ENCODE data around the gene ACTL6A.

DNA sequence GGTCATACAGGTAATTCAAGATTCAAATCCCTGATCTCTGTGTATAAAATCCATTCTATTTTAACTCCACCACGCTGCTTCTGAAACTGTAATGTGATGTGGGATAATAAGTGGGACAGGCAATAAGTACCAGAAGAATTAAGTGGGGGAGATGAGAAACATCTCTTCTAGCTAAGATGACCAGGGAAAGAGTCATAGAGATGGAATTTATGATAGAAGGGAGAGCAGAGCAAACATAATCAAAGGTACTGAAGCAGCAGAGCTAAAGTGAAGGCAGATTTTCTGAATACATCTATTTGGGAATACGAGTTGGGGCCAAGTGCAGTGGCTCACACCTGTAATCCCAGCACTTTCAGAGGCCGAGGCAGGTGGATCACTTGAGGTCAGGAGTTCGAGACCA, 36.8 kb downstream of the ACTL6A start:
- no peak for TF ChIP-seq EZH2phosphoT487 (IDR thresholded peaks at IDR 0.05; ENCODE audit: borderline replicate concordance, low read depth, low read length)
- TF ChIP-seq, protein P1, sequence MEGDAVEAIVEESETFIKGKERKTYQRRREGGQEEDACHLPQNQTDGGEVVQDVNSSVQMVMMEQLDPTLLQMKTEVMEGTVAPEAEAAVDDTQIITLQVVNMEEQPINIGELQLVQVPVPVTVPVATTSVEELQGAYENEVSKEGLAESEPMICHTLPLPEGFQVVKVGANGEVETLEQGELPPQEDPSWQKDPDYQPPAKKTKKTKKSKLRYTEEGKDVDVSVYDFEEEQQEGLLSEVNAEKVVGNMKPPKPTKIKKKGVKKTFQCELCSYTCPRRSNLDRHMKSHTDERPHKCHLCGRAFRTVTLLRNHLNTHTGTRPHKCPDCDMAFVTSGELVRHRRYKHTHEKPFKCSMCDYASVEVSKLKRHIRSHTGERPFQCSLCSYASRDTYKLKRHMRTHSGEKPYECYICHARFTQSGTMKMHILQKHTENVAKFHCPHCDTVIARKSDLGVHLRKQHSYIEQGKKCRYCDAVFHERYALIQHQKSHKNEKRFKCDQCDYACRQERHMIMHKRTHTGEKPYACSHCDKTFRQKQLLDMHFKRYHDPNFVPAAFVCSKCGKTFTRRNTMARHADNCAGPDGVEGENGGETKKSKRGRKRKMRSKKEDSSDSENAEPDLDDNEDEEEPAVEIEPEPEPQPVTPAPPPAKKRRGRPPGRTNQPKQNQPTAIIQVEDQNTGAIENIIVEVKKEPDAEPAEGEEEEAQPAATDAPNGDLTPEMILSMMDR (conservative IDR thresholded peaks at IDR 0.05; ENCODE audit: low read length) = no peak
